ENCODE data around the gene RAB34.

DNA sequence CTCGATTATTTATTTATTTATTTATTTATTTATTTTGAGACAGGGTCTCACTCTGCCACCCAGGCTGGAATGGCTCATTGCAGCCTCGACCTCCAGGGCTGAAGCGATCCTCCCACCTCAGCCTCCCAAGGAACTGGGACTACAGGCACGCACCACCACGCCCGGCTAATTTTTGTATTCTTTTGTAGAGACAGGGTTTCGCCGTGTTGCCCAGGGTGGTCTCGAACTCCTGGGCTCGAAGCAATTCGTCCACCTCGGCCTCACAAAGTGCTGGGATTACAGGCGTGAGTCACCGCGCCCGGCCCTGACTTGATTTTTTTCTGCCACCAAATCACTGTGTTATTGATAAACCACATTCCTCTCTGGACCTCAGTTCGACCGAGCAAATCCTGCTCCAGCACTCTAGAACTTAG, 1.4 kb upstream of the RAB34 start:
- TF ChIP-seq, protein P1, sequence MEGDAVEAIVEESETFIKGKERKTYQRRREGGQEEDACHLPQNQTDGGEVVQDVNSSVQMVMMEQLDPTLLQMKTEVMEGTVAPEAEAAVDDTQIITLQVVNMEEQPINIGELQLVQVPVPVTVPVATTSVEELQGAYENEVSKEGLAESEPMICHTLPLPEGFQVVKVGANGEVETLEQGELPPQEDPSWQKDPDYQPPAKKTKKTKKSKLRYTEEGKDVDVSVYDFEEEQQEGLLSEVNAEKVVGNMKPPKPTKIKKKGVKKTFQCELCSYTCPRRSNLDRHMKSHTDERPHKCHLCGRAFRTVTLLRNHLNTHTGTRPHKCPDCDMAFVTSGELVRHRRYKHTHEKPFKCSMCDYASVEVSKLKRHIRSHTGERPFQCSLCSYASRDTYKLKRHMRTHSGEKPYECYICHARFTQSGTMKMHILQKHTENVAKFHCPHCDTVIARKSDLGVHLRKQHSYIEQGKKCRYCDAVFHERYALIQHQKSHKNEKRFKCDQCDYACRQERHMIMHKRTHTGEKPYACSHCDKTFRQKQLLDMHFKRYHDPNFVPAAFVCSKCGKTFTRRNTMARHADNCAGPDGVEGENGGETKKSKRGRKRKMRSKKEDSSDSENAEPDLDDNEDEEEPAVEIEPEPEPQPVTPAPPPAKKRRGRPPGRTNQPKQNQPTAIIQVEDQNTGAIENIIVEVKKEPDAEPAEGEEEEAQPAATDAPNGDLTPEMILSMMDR (IDR thresholded peaks at IDR 0.05; ENCODE audit: low read depth, low read length, poor library complexity, severe bottlenecking): no peak
- no peak for TF ChIP-seq EZH2phosphoT487 (IDR thresholded peaks at IDR 0.05; ENCODE audit: borderline replicate concordance, low read length)
